HG02588 (cell line): Measurements from ENCODE around the gene ZP1.

Experiments used
- ATAC-seq: cut with Tn5 transposase; IDR thresholded peaks from one replicate; pipeline ENCODE4 v1.9.1; 2021; ENCODE audit warnings: mild to moderate bottlenecking, moderate library complexity; ENCODE audit not compliant: unreplicated experiment

Gene ZP1

GRCh38 chr11:60844045-60844869, 23.1 kb upstream of the ZP1 start:
- ATAC-seq: no peak

GRCh38 chr11:60844870-60845221, 22.5 kb upstream of the ZP1 start:
- ATAC-seq: no peak

- ATAC-seq: no peak
These were observed 22.0 kb upstream of the ZP1 start for GRCh38 chr11:60845338-60845737.

GRCh38 chr11:60847281-60847680, 20.1 kb upstream of the ZP1 start:
- ATAC-seq: no peak

- no peak for ATAC-seq
These were observed 19.4 kb upstream of the ZP1 start for GRCh38 chr11:60847896-60848295.

- ATAC-seq: no peak
These were observed 18.6 kb upstream of the ZP1 start for GRCh38 chr11:60848714-60849151.

- ATAC-seq: no peak
These were observed 17.5 kb upstream of the ZP1 start for GRCh38 chr11:60849641-60850520.

- ATAC-seq: no peak
These were observed 15.8 kb upstream of the ZP1 start for GRCh38 chr11:60851327-60852104.

- ATAC-seq: no peak
These were observed 15.0 kb upstream of the ZP1 start for GRCh38 chr11:60852117-60852981.

- no peak for ATAC-seq
These were observed 14.1 kb upstream of the ZP1 start for GRCh38 chr11:60852982-60853950.

- ATAC-seq: no peak
These were observed 13.0 kb upstream of the ZP1 start for GRCh38 chr11:60854140-60854846.

- ATAC-seq: no peak
These were observed 12.3 kb upstream of the ZP1 start for GRCh38 chr11:60854847-60855725.

- no peak for ATAC-seq
These were observed 11.4 kb upstream of the ZP1 start, which contains the start of gene PTGDR2 for GRCh38 chr11:60855726-60856633. PTGDR2 (minus strand) TSS chr11:60855950; CDS start chr11:60853722, 2,228 bp downstream.

- no peak for ATAC-seq
These were observed 9.7 kb upstream of the ZP1 start for GRCh38 chr11:60857378-60858232.

GRCh38 chr11:60858236-60858635, 9.1 kb upstream of the ZP1 start:
- ATAC-seq: no peak
